ENCODE data around the gene RAN. TPM values are rescaled to one million over a fixed set of nuclear protein-coding genes. Genes with fewer than 3 reads are reported as not detected.
"Not testable (repeated sequence)": the region's sequence is repeated elsewhere in the genome, so short reads cannot be mapped to it uniquely, and the experiment has no call there.

The RAN gene
- total RNA-seq, 1 donor from 2014 or later, result 1,208 TPM

DNA sequence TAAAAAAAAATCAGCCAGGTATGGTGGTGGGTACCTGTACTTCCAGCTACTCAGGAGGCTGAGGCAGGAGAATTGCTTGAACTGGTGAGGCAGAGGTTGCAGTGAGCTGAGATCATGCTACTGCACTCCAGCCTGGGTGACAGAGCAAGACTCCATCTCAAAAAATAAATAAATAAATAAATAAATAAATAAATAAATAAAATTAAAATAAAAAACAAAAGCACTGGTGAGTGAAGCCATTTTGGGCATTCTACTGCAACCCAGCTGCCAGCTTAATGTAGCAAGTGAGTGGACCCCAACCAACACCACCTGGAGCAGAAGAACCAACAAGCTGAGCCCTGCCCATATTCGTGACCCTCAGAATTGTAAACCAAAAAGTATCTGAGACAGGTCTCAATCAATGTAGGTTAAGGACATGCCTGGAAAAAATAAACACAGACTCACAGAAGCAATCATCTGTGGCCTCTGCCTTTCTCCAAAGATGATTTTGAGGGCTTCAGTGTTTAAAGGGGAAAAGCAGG is 23.0 kb upstream of the RAN start:
- intact Hi-C loops (cut with micrococcal nuclease), result not testable (repeated sequence)

DNA sequence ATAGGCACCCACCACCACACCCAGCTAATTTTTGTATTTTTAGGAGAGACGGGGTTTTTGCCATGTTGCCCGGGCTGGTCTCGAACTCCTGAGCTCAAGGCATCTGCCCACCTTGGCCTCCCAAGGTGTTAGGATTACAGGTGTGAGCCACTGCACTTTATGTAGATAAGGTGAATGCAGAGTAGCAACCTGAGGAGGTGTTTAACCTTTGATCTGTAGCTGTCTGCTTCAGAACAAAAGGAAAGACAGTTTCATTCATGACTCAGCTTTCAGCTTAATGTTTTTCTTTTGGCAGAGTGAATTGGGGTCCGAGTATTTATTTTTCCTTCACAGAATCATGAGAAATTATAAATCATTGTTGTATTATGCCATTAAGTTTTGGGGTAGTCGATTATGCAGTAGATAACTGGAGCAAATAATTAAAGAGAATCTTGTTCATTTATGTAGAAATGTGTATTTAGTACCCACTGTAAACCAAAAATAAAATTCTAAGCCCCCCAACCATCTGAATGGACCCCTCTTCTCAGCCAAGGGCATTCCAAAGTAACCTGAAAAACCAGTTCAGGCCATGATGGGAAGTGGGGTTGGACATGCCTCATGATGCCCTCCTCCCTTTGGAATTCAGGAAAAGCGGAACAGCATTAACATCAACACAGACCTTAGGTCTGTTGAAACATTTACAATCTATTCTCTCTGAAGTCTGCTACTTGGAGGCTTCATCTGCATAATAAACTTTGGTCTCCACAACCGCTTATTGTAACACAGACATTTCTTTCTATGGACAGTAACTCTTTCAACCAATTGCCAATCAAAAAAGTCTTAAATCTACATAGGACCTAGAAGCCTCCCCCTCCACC is 22.1 kb upstream of the RAN start:
- intact Hi-C loops (cut with micrococcal nuclease), result no loop called here

DNA sequence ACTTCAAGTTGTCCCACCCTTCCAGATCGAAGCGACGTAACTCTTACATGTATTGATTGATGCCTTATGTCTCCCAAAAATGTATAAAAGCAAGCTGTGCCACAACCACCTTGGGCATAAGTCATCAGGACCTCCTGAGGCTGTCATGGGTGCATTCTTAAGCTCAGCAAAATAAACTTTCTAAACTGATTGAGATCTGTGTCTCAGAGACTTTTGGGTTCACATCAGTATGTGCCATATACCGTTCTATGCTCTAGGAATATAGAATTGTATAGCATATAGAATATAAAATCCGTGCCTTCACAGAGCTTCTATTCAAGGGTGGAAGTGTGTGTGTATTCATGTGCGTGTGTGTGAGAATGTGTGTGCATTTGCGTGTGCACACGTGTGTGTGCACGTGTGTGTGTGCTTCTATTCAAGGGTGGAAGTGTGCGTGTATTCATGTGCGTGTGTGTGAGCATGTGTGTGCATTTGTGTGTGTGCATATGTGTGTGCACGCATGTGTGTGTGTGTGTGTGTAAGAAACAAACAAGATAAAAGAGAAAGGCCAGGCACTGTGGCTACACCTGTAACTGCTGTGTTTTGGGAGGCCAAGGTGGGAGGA is 21.3 kb upstream of the RAN start:
- intact Hi-C loops (cut with micrococcal nuclease), result no loop called here

DNA sequence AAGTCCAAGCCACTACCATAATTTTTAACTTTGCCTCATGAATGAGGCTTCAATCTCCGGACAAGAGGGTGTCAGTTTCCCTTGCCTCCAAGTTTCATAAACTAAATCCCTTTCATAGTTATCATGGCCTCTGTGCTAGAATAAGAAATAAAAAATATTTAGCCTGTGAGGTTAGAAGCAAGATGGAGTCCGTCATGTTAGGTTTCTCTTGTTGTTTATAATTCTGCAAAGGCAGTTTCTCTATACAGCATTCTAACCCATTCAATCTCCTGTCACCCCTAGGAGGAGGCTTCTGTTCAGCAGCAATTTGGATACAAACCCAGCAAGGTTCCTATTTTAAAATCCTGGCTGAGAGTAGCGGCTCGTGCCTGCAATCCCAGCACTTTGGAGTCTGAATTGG is 15.8 kb upstream of the RAN start:
- intact Hi-C loops (cut with micrococcal nuclease), result no loop called here

DNA sequence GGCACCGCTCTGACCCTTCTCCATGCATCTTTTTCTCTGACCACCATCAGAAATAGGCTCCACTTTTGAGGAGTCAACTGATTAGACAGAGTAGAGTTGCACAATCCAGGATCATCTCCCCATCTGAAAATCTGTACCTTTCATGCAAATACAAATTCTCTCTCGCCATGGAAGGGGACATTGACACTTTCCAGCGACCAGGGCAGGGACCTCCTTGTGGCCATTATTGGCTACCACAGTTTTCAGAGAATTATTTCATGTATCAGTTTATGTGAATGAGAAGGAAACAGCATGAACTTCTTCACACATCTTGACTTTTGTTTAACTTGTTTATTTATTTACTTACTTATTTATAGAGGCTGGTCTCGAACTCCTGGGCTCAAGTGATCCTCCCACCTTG is 13.8 kb upstream of the RAN start:
- intact Hi-C loops (cut with micrococcal nuclease), result no loop called here

DNA sequence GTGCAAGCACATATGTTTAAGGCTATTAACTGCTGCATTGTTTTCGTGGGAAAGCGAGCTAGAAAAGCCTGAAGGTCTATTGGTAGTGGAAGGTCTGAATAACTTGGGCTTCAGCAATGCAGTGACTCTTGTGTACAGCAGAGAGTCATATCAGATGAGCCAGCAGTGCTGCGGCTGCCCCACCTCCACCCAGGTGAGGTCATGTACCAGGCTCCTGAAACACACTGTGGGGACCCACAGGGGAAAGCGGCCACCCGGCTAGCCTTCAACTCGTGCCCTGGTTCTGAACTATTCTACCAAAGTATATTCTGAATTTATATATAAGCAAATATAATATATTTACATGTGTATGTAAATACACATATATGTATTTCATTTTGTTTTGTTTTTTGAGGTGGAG is 12.7 kb upstream of the RAN start:
- intact Hi-C loops (cut with micrococcal nuclease), result no loop called here

DNA sequence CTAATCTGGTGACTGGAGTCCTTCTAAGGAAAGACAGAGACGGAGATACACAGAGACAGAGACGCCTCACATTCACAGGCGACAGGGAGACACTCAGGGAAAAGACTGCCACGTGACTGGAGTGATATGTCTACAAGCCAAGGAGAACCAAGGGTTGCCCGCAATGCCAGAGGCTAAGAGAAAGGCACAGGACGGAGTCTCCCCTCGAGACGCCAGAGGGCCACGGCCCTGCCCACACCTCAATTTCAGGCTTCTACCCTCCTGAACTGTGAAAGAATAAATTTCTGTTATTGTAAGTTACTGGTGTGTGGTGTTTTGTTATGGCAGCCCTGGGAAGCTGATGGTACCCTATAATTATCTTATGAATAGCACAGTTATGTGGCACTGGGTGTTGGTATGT is 11.6 kb upstream of the RAN start:
- intact Hi-C loops (cut with micrococcal nuclease), result no loop called here

DNA sequence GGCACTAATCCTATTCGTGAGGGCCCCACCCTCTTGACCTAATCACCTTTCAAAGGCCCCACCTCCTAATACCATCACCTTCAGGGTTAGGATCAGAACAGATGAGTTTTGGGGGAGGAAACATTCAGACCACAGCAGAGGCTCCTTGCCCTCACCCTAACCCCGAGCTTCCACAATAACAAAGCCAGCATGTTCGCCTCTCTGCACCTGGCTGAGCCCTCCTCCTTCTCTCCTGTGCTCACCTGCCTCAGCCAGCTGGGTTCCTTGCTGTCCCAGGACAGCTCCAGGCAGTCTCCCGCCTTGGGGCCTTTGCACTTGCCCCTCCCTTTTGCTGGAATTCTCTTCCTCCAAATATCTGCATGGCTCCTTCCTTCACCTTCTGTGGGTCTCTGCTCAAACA is 9.7 kb upstream of the RAN start:
- intact Hi-C loops (cut with micrococcal nuclease), result no loop called here

DNA sequence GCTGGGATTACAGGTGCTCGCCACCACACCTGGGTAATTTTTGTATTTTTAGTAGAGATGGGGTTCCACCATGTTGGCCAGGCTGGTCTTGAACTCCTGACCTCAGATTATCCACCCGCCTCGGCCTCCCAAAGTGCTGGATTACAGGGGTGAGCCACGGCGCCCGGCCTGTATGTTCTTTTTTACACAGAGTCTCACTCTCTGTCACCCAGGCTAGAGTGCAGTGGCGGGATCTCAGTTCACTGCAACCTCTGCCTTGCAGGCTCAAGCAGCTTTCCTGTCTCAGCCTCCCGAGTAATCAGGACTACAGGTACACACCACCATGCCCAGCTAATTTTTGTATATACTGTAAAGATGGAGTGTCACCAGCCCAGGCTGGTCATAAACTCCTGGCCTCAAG is 9.1 kb upstream of the RAN start:
- intact Hi-C loops (cut with micrococcal nuclease), result not testable (repeated sequence)

DNA sequence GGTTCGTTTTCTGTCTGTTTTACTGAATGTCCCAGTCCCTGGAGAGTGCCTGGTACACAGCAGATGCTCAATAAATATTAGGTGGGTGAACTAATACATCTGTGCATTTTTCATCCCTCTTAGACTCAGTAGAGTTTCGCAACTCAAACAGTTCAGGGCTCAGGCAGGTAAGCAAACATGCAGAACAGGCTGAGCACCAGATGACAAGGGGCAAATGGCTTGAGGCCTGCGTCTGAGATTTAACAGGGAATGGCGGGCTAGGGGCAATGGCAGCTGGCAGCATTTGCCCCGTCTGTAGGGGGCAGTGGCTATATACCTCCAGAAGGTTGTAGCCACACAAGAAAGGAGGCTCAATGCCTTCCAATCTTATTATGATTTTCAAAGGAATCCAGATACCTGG is 8.6 kb upstream of the RAN start:
- intact Hi-C loops (cut with micrococcal nuclease), result no loop called here

DNA sequence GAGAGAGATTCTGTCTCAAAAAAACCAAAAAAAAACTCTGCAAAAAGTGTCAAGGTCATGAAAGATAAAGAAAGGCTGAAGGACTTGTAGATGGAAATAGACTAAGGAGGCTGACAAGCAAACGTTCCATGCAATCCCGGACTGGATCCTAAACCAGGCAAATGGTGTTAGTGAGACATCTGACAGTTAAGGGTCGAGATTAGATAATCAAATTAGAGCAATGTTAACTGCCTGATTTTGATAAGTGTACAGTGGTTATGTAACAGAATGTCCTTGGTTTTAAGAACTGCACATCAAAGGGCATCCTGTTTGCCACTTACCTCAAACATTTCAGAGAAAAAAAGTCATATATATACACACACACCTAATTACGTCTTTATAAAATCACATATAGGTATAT is 3.5 kb upstream of the RAN start:
- intact Hi-C loops (cut with micrococcal nuclease), result no loop called here

DNA sequence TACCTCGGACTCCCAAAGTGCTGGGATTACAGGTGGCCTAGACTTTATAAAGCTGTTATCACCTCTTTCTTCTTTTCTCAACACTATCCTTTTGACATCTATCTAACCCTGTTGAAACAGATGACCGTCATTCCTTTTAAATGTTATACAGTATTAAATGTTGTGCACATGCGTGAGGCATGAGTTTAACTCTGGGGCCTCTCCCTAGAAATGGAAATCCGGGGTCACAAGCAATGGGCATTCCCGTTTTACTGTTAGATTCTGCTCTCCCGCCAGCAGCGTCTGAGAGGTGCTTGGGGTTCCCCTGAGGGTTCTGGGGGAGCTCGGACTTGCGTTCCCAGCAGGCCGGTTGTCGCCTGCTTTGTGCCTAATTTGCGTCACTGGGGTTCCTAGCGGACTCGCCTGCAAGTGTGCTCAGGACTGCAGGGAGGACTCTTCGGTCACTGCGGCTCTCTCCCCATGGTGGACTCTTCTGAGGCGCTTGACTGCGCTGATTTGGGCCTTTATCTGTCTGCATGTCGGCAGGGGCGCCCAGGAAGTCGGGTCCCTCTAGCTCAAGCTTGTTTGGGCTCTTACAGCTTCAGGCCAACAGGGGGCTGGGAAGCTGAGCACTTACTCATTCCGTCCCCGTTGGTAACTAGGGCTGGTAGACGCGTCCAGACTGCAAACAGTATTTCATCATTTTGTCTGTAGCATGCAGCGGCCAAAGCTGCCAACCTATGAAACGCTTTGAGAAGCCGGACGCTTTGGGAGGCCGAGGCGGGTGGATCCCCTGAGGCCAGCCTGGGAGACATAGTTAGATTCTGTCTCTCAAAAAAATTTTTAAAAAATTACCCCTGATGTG is 1.2 kb upstream of the RAN start:
- intact Hi-C loops (cut with micrococcal nuclease), result loop anchor here (5.0 to 10.0 kb wide), 2 partner anchors 53 to 1074 kb away; partner anchors contain the start of gene EP400

DNA sequence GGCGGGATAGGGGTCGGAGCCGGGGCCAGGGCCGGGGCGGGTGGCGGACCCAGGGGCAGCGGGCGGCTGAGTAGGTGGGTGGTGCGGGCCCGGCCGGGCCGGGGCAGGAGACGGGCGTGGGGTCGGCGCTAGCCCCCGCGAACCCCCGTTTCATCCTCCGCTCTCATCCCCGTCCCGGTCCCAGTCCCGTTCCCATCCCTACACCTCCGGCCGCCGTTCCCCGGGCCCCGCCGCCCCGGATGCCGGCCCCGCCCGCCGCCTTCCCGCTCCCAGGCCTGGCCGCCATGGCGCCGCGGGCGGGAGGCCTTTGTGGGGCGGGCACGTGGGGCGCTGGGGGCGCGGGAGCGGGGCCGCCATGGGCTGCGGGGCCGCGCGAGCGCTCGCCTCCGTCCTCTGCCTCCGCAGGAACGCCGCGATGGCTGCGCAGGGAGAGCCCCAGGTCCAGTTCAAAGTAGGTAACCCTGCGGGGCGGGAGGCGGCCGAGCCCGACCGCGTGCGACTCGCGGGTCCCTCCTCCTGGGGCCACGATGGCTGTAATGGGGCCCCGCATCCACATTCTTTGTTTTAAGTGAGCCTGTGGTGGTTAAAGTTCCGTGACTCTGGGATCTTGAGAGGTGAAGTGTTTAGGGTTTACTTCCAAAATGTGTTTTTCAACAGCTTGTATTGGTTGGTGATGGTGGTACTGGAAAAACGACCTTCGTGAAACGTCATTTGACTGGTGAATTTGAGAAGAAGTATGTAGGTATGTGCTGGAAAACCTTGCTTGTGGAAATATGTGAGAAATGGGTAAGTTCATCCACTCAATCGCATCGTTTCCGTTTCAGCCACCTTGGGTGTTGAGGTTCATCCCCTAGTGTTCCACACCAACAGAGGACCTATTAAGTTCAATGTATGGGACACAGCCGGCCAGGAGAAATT is 572 bp downstream of the RAN start:
- intact Hi-C loops (cut with micrococcal nuclease), result loop anchor here (1.0 to 10.0 kb wide), 3 partner anchors 33 to 1072 kb away; partner anchors contain the start of genes EP400 and STX2

DNA sequence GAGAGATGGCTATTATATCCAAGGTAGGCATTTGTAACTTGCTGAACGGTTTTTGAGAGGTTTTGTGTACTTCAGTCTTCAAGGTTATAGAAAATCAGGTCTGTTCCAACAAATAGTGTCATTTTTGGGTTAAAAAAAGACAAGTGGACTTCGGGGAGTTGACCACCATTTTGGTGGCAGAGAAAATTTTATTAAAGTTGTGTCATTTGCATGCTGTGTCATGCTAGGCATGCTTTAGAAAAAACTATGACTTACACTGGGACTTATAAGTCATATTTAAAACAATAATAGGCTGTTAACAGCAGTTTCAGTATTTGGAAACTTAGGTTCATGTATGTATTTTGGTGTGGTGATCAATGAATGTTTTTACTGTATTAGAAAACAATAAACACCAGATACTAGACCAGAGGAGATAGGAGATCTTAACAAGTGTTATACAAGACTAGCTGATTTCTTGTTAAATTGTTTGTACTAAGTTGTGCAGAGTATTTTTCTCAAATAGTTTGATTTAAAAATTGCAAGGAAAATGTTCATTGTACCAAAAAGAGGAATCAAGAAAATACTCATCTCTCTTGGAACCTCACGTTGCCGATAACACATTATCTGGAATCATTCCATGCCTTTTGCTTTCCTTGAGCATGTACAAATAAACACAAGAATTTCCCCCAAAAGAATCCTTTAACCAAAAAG is 1.4 kb downstream of the RAN start:
- intact Hi-C loops (cut with micrococcal nuclease), result loop anchor here (5.0 to 10.0 kb wide), 2 partner anchors 56 to 1072 kb away; partner anchors contain the start of gene EP400

DNA sequence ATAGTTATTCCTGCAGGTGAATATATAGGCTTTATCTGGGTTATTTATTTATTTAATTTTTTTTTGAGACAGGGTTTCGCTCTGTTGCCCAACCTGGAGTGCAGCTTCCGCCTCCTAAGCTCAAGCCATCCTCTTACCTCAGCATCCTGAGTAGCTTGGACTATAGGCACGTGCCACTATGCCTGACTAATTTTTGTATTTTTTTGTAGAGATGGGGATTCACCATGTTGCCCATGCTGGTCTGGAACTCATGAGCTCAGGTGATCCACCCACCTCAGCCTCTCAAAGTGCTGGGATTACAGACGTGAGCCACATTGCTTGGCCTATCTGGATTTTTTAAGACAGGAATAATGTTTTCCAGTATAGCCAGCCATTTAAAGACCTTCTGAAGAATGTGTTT is 2.0 kb downstream of the RAN start:
- intact Hi-C loops (cut with micrococcal nuclease), result loop anchor here (5.0 to 10.0 kb wide), 2 partner anchors 57 to 1071 kb away; partner anchors contain the start of gene EP400

DNA sequence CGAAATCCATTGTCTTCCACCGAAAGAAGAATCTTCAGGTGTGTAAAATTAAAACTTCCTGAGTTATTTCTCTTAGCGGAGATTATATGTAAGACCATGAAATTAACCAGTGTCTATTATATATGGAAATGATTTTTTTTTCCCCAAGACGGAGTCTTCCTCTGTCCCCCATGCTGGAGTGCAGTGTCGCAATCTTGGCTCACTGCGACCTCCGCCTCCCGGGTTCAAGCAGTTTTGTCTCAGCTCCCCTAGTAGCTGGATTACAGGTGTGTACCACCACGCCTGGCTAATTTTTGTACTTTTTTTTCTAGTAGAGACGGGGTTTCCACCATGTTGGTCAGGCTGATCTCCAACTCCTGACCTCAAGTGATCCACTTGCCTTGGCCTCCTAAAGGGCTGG is 2.8 kb downstream of the RAN start:
- intact Hi-C loops (cut with micrococcal nuclease), result loop anchor here (5.0 to 10.0 kb wide), 2 partner anchors 57 to 1070 kb away; partner anchors contain the start of gene EP400

DNA sequence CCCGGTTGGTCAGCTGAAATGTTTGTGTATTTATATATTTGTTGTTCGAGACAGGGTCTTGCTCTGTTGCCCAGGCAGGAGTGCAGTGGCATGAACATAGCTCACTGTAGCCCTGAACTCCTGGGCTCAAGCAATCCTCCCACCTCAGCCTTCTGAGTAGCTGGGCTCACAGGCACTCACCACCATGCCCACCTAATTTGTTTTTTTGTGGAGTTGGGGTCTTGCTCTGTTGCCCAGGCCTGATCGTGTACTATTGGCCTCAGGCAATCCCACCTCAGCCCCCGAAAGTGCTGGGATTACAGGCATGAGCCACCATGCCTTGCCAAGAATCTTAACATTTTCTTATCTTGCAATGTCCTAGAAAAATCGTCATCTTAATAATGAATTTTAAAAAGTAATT is 3.3 kb downstream of the RAN start:
- intact Hi-C loops (cut with micrococcal nuclease), result loop anchor here (10.0 kb wide), 1 partner anchor 1070 kb away; the partner anchor contains the start of gene EP400

DNA sequence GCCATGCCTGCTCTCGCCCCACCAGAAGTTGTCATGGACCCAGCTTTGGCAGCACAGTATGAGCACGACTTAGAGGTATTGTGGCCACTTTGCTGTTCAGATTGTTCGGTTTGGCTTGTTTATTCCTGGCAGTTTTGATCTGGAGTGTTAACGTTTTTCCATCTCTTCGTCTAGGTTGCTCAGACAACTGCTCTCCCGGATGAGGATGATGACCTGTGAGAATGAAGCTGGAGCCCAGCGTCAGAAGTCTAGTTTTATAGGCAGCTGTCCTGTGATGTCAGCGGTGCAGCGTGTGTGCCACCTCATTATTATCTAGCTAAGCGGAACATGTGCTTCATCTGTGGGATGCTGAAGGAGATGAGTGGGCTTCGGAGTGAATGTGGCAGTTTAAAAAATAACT is 3.8 kb downstream of the RAN start:
- intact Hi-C loops (cut with micrococcal nuclease), result loop anchor here (10.0 kb wide), 1 partner anchor 1069 kb away; the partner anchor contains the start of gene EP400

DNA sequence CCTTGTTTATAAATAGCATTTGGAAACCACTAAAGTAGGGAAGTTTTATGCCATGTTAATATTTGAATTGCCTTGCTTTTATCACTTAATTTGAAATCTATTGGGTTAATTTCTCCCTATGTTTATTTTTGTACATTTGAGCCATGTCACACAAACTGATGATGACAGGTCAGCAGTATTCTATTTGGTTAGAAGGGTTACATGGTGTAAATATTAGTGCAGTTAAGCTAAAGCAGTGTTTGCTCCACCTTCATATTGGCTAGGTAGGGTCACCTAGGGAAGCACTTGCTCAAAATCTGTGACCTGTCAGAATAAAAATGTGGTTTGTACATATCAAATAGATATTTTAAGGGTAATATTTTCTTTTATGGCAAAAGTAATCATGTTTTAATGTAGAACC is 4.4 kb downstream of the RAN start:
- intact Hi-C loops (cut with micrococcal nuclease), result loop anchor here (10.0 kb wide), 1 partner anchor 1069 kb away; the partner anchor contains the start of gene EP400
